A549 treated with RU486 at 1 μM for 4 hours (cell line): ENCODE data around the gene HAUS8. TPM values are rescaled to one million over a fixed set of nuclear protein-coding genes. Genes with fewer than 3 reads are reported as not detected.

Source experiments
- total RNA-seq: library from RNA; stranded (reverse); fragments of 200-300 nt; extraction: Qiagen RNA extraction; gene quantifications from 5 replicates; pipeline ENCODE4 v1.2.3, GENCODE V29; 2022; ENCODE audit warnings: low read depth

Gene HAUS8
- 11.4 to 18.1 TPM (median 14.6 TPM) in 5 replicates for total RNA-seq

DNA sequence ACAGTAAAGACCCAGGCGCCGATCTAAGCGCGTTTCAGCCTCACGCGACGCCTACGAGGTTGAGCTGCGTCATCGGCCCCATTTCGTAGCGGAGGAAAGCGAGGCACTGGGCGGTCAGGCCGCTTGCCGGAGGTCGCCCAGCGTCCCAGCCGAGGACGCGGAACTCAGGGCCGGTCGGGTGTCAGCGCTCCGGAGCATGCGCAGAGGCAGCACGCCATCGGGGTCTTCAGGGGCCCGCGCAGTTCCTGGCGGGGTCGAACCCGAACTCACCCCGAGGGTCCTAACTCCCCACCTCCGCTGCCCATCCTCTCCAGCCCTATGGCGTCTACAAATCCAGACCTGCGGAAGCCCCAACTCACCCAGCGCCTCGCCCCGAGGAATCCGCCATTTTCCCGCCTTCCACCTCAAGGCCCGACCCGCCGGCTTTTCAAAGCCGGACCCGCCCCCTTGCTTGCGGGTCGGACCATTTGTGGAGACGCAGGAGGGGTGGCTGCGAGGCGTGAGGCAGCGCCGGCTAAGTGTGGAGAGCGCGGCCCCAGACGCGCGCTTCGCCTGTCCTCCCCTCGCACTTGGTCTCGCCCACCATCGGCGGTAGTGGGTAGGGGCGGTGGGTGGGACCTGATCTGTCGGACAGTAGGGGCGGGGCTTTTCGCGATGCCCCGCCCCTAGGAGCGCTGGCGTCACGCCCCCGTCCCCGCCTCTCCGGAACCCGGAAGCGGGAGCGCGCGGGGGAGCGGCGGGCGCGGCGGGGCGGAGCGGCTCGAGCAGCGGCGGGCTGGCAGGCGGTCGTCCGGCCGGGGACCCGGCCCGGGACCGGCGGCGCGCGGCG, at the start of gene HAUS8, which contains the start of gene MYO9B:
Gene HAUS8 (minus strand): TSS at position 418 of the 829 bp plus-strand sequence. CDS start 30 bp downstream, at position 388.
Gene MYO9B (plus strand): TSS at position 743 of the 829 bp plus-strand sequence. CDS start 25,941 bp downstream, outside the sequence.

GRCh38 chr19:17026706-17027534, 48.3 kb downstream of the HAUS8 start, which contains the start of gene CPAMD8:
Gene CPAMD8, minus strand, starts transcription at chr19:17026810. Its CDS starts 168 bp downstream, at chr19:17026642.

Other genes with a start within 250 kb of the HAUS8 start
- gene SIN3B, start 246.1 kb downstream of the HAUS8 start, total RNA-seq, result 17.1 to 25.9 TPM (median 21.9 TPM) in 5 replicates
- not detected in 5 replicates for gene F2RL3, start 186.5 kb downstream of the HAUS8 start, total RNA-seq
- gene CPAMD8, start 48.6 kb downstream of the HAUS8 start, total RNA-seq, result 0.21 TPM in 1 of 5 replicates, not detected in the others
- gene MYO9B, start 325 bp upstream of the HAUS8 start, total RNA-seq, result 26.8 to 35.7 TPM (median 30.4 TPM) in 5 replicates
- gene USE1, start 139.9 kb upstream of the HAUS8 start, total RNA-seq, result 12.8 to 17.5 TPM (median 14.7 TPM) in 5 replicates
- gene OCEL1, start 150.8 kb upstream of the HAUS8 start, total RNA-seq, result 9.5 to 16.1 TPM (median 11.8 TPM) in 5 replicates
- gene NR2F6, start 170.5 kb upstream of the HAUS8 start, total RNA-seq, result 30.9 to 70.2 TPM (median 67.8 TPM) in 5 replicates
- not detected in 5 replicates for gene USHBP1, start 189.3 kb upstream of the HAUS8 start, total RNA-seq
- gene BABAM1, start 192.0 kb upstream of the HAUS8 start, total RNA-seq, result 59.3 to 66.2 TPM (median 64.7 TPM) in 5 replicates
- gene ANKLE1, start 206.4 kb upstream of the HAUS8 start, total RNA-seq, result 0.17 to 0.63 TPM (median 0.46 TPM) in 5 replicates
- gene ABHD8, start 228.0 kb upstream of the HAUS8 start, total RNA-seq, result 2.6 to 4.5 TPM (median 4.2 TPM) in 5 replicates
- 61.3 to 102 TPM (median 91.5 TPM) in 5 replicates for gene MRPL34, start 230.4 kb upstream of the HAUS8 start, total RNA-seq
- gene DDA1, start 234.1 kb upstream of the HAUS8 start, total RNA-seq, result 61.9 to 81.0 TPM (median 68.9 TPM) in 5 replicates